ENCODE measurements around the gene FAM83D. TPM values are rescaled to one million over a fixed set of nuclear protein-coding genes. Genes with fewer than 3 reads are reported as not detected.

FAM83D gene
- total and polyA plus RNA-seq, 2 donors from 2014 or later = 0.79 to 1.2 TPM

- intact Hi-C loops (cut with DNase I) = no loop called here
- no peak overlapping the region for H3K9ac ChIP-seq (ENCODE audit: low read length in 3 of 3)
- peaks cover 2 to 38% (median 25%) of the 10 kb centered on the region in 3 donors for H3K36me3 ChIP-seq (ENCODE audit: control insufficient read depth in 2 of 3, insufficient read depth in 3 of 3, low read length in 3 of 3)
These were observed 71.4 kb downstream of the FAM83D start for GRCh38 chr20:38997622-38998021.

GRCh38 chr20:38999217-38999616 is 73.0 kb downstream of the FAM83D start:
- Histone ChIP-seq H3K27me3 (ENCODE audit: control insufficient read depth, insufficient read depth, low read length) (no peaks in the 10 kb centered on the region), H3K9me3 (ENCODE audit: control insufficient read depth in 2 of 3, insufficient read depth in 1 of 3, low read length in 3 of 3) (no peaks in the 10 kb centered on the region), H3K4me3 (ENCODE audit: low read length in 3 of 3) (no peak overlapping the region), H3K4me1 (ENCODE audit: control insufficient read depth in 2 of 3, insufficient read depth in 2 of 3, low read depth in 1 of 3, low read length in 3 of 3) (no peaks in the 10 kb centered on the region), H3K9ac (ENCODE audit: low read length in 3 of 3) (no peak overlapping the region), H3K27ac (ENCODE audit: low read depth in 2 of 2, low read length in 2 of 2) (no peak overlapping the region), H3K36me3 (ENCODE audit: control insufficient read depth in 2 of 3, insufficient read depth in 3 of 3, low read length in 3 of 3) (peaks cover 2 to 41% (median 37%) of the 10 kb centered on the region in 3 donors)
- FAIRE-seq = no peak
- intact Hi-C loops (cut with DNase I) = no loop called here
- no peak for DNase-seq
- no peak for TF ChIP-seq CTCF (IDR thresholded peaks at IDR 0.05; ENCODE audit: borderline replicate concordance, extremely low read depth, insufficient read depth)

More at GRCh38 chr20:38997622-38998021, 71.4 kb downstream of the FAM83D start:
- H3K27me3 ChIP-seq (ENCODE audit: control insufficient read depth, insufficient read depth, low read length) = no peaks in the 10 kb centered on the region
- no peaks in the 10 kb centered on the region for H3K4me1 ChIP-seq (ENCODE audit: control insufficient read depth in 2 of 3, insufficient read depth in 2 of 3, low read depth in 1 of 3, low read length in 3 of 3)
- no peak overlapping the region for H3K27ac ChIP-seq (ENCODE audit: low read depth in 2 of 2, low read length in 2 of 2)
- no peak overlapping the region for H3K4me3 ChIP-seq (ENCODE audit: low read length in 3 of 3)
- DNase-seq (no peak), FAIRE-seq (no peak)
- H3K9me3 ChIP-seq (ENCODE audit: control insufficient read depth in 2 of 3, insufficient read depth in 1 of 3, low read length in 3 of 3) = no peaks in the 10 kb centered on the region
- TF ChIP-seq CTCF (IDR thresholded peaks at IDR 0.05; ENCODE audit: borderline replicate concordance, extremely low read depth, insufficient read depth) = no peak

- Histone ChIP-seq H3K4me3 (ENCODE audit: low read length in 3 of 3) (no peak overlapping the region), H3K9me3 (ENCODE audit: control insufficient read depth in 2 of 3, insufficient read depth in 1 of 3, low read length in 3 of 3) (no peaks in the 10 kb centered on the region), H3K27ac (ENCODE audit: low read depth in 2 of 2, low read length in 2 of 2) (no peak overlapping the region), H3K27me3 (ENCODE audit: control insufficient read depth, insufficient read depth, low read length) (no peaks in the 10 kb centered on the region), H3K36me3 (ENCODE audit: control insufficient read depth in 2 of 3, insufficient read depth in 3 of 3, low read length in 3 of 3) (peaks cover 2 to 43% (median 37%) of the 10 kb centered on the region in 3 donors), H3K4me1 (ENCODE audit: control insufficient read depth in 2 of 3, insufficient read depth in 2 of 3, low read depth in 1 of 3, low read length in 3 of 3) (no peaks in the 10 kb centered on the region), H3K9ac (ENCODE audit: low read length in 3 of 3) (no peak overlapping the region)
- TF ChIP-seq CTCF (IDR thresholded peaks at IDR 0.05; ENCODE audit: borderline replicate concordance, extremely low read depth, insufficient read depth) = no peak
- intact Hi-C loops (cut with DNase I) = no loop called here
- FAIRE-seq (no peak), DNase-seq (no peak)
These were observed 74.0 kb downstream of the FAM83D start for GRCh38 chr20:38999965-39000910.

Other genes starting within 250 kb of the FAM83D start
- gene SLC32A1, start 201.9 kb upstream of the FAM83D start, total RNA-seq = not detected
- gene SLC32A1, start 201.9 kb upstream of the FAM83D start, polyA plus RNA-seq (ENCODE audit: insufficient read depth, low read depth, low replicate concordance) = not detected
- gene ACTR5, start 178.0 kb upstream of the FAM83D start, total RNA-seq = 8.4 TPM
- 5.8 TPM for gene ACTR5, start 178.0 kb upstream of the FAM83D start, polyA plus RNA-seq (ENCODE audit: insufficient read depth, low read depth, low replicate concordance)
- gene PPP1R16B, start 120.7 kb upstream of the FAM83D start, total RNA-seq = 29.4 TPM
- gene PPP1R16B, start 120.7 kb upstream of the FAM83D start, polyA plus RNA-seq (ENCODE audit: insufficient read depth, low read depth, low replicate concordance) = 11.5 TPM
- 11.0 TPM for gene DHX35, start 35.9 kb downstream of the FAM83D start, total RNA-seq
- gene DHX35, start 35.9 kb downstream of the FAM83D start, polyA plus RNA-seq (ENCODE audit: insufficient read depth, low read depth, low replicate concordance) = 6.9 TPM